CD14-positive monocyte (primary cell): ENCODE measurements around the gene HBZ. TPM values are rescaled to one million over a fixed set of nuclear protein-coding genes. Genes with fewer than 3 reads are reported as not detected.

Experiments used
- DNase-seq, 3 donors: peaks; one replicate each; pipeline ENCODE4 v3.0.0-alpha.2; 2011 to 2022
- H2AFZ ChIP-seq: 2 replicates; pipeline ENCODE4 v1.6.0; 2012; ENCODE audit warnings: mild to moderate bottlenecking, low read depth, low read length, inconsistent platforms; ENCODE audit not compliant: insufficient read depth, poor library complexity, severe bottlenecking
- H3K27ac ChIP-seq, 2 donors: 1 replicate in 1 of 2; 2 replicates in 1 of 2; pipeline ENCODE4 v1.5.1; 2012 to 2013; ENCODE audit warnings: low read length in 2 of 2, control low read depth in 1 of 2, inconsistent platforms in 1 of 2, low read depth in 1 of 2, mild to moderate bottlenecking in 1 of 2
- H3K27me3 ChIP-seq, 2 donors: one replicate each; pipeline versions ENCODE4 v1.6.0 to v1.6.1; 2011 to 2013; ENCODE audit warnings: low read length in 2 of 2; ENCODE audit not compliant: control insufficient read depth in 2 of 2, insufficient read depth in 2 of 2
- H3K36me3 ChIP-seq, 2 donors: replicated peaks in 1 of 2; 1 replicate in 1 of 2; 2 replicates in 1 of 2; pipeline versions ENCODE4 v1.5.1 to v1.6.1; 2012 to 2013; ENCODE audit warnings: low read length in 2 of 2, control low read depth in 1 of 2, inconsistent platforms in 1 of 2, mild to moderate bottlenecking in 1 of 2; ENCODE audit not compliant: insufficient read depth in 2 of 2, control insufficient read depth in 1 of 2
- H3K4me1 ChIP-seq, 2 donors: 1 replicate in 1 of 2; 2 replicates in 1 of 2; pipeline versions ENCODE4 v1.5.1 to v1.6.1; 2012 to 2013; ENCODE audit warnings: low read length in 2 of 2, control low read depth in 1 of 2, inconsistent platforms in 1 of 2, mild to moderate bottlenecking in 1 of 2, moderate library complexity in 1 of 2; ENCODE audit not compliant: insufficient read depth in 2 of 2, control insufficient read depth in 1 of 2
- H3K4me2 ChIP-seq: replicated peaks from 2 replicates; pipeline ENCODE3; 2012; ENCODE audit warnings: low read length, moderate library complexity, mild to moderate bottlenecking; ENCODE audit not compliant: poor library complexity, severe bottlenecking; ENCODE audit errors: extremely low read depth
- H3K4me3 ChIP-seq, 3 experiments: fragments of 200-600 bp in 1 of 3; sonication (generic) in 1 of 3; replicated peaks in 1 of 3; 1 replicate in 2 of 3; 2 replicates in 1 of 3; pipeline ENCODE4 v1.5.1; 2011 to 2013; ENCODE audit warnings: low read length in 3 of 3, mild to moderate bottlenecking in 3 of 3, control low read depth in 2 of 3, low read depth in 2 of 3, inconsistent platforms in 1 of 3, moderate library complexity in 1 of 3
- H3K79me2 ChIP-seq: 2 replicates; pipeline ENCODE4 v1.6.0; 2012; ENCODE audit warnings: mild to moderate bottlenecking, control low read depth, inconsistent platforms, low read length, moderate library complexity; ENCODE audit not compliant: insufficient read depth
- H3K9ac ChIP-seq: 2 replicates; pipeline ENCODE4 v1.6.0; 2017; ENCODE audit warnings: low read length, mild to moderate bottlenecking; ENCODE audit not compliant: insufficient read depth, poor library complexity, severe bottlenecking
- H3K9me3 ChIP-seq, 2 donors: replicated peaks in 1 of 2; 1 replicate in 1 of 2; 2 replicates in 1 of 2; pipeline versions ENCODE4 v1.5.1 to v1.6.1; 2012 to 2013; ENCODE audit warnings: low read length in 2 of 2, control low read depth in 1 of 2; ENCODE audit not compliant: control insufficient read depth in 1 of 2, insufficient read depth in 1 of 2
- H4K20me1 ChIP-seq: 2 replicates; pipeline ENCODE4 v1.6.0; 2012; ENCODE audit warnings: mild to moderate bottlenecking, low read length, control low read depth, moderate library complexity; ENCODE audit not compliant: insufficient read depth
- H3K27ac Mint-ChIP-seq, 7 donors: one replicate each; pipeline ENCODE4 v1.8.0; 2020; ENCODE audit warnings: mild to moderate bottlenecking in 7 of 7, mixed read lengths in 7 of 7, moderate library complexity in 6 of 7, inconsistent platforms in 2 of 7
- H3K27me3 Mint-ChIP-seq, 3 donors: one replicate each; pipeline ENCODE4 v1.8.0; 2021 to 2022; ENCODE audit warnings: low read depth in 3 of 3, mild to moderate bottlenecking in 3 of 3, mixed read lengths in 3 of 3, moderate library complexity in 3 of 3, inconsistent platforms in 1 of 3
- H3K36me3 Mint-ChIP-seq, 2 donors: one replicate each; pipeline ENCODE4 v1.8.0; 2020; ENCODE audit warnings: mixed read lengths in 2 of 2, inconsistent platforms in 1 of 2, mild to moderate bottlenecking in 1 of 2
- H3K4me1 Mint-ChIP-seq: one replicate; pipeline ENCODE4 v1.8.0; 2020; ENCODE audit warnings: mild to moderate bottlenecking, mixed read lengths
- H3K4me3 Mint-ChIP-seq, 2 donors: one replicate each; pipeline ENCODE4 v1.8.0; 2020; ENCODE audit warnings: mild to moderate bottlenecking in 2 of 2, mixed read lengths in 2 of 2, moderate library complexity in 1 of 2
- H3K9me3 Mint-ChIP-seq, 7 donors: one replicate each; pipeline ENCODE4 v1.8.0; 2020 to 2022; ENCODE audit warnings: mixed read lengths in 7 of 7, mild to moderate bottlenecking in 6 of 7, moderate library complexity in 6 of 7, inconsistent platforms in 2 of 7
- WGBS: methylation state at CpG from one replicate; pipeline ENCODE4 v1.1.5; 2013; ENCODE audit warnings: missing lambda C conversion rate; ENCODE audit not compliant: insufficient coverage; 5-methylcytosine and 5-hydroxymethylcytosine counted together
- intact Hi-C, 2 donors: fragments of 100-400 bp; cut with micrococcal nuclease; formaldehyde crosslinking; loops; one replicate each; pipeline versions ENCODE4 v1.15.0 to v1.15.1; 2023
- polyA plus RNA-seq, 3 donors: library from polyadenylated mRNA; depleted of rRNA in 1 of 3; unstranded in 2 of 3; stranded (reverse) in 1 of 3; fragments of 300-500 nt in 2 of 3; fragments of >200 nt in 1 of 3; fragmentation: Illumina TruSeq in 2 of 3; gene quantifications; 1 replicate in 2 of 3; 2 replicates in 1 of 3; pipeline ENCODE4 v1.2.3, GENCODE V29; 2012 to 2021
- TF ChIP-seq, protein P1 (sequence below): fragments of 200-600 bp; IDR thresholded peaks from one replicate; pipeline ENCODE4 v1.8.0; 2022; ENCODE audit warnings: antibody characterized with exemption, mild to moderate bottlenecking

The HBZ gene
- polyA plus RNA-seq, 3 donors: not detected

DNA sequence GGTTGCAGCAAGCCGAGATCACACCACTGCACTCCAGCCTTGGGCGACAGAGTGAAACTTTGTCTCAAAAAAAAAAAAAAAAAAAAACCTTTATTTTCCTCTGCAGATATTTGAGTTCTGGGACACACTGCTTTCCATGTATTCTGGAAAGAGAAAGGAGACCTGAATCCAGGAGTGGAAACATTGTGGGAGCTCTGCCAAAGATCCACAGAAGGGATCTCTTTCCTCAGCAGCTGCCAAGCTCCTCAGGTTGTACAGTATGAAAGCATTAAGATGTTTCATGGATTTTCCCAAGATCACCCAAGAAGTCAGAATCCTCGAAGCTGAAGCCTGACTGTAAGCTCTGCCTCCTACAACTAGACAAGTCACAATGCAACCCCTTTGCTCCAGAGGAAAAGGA, 27.4 kb upstream of the HBZ start:
- Histone ChIP-seq H3K4me3 (no peak overlapping the region), H3K4me2 (no peak overlapping the region), H3K27me3 (no peaks in the 10 kb centered on the region), H2AFZ (no peak overlapping the region), H3K4me1 (no peaks in the 10 kb centered on the region), H3K36me3 (peaks cover 2 to 11% of the 10 kb centered on the region in 2 donors), H3K9me3 (no peaks in the 10 kb centered on the region), H4K20me1 (no peaks in the 10 kb centered on the region), H3K79me2 (no peaks in the 10 kb centered on the region), H3K9ac (no peak overlapping the region), H3K27ac (no peak overlapping the region)
- Mint-ChIP-seq H3K27me3 (no peaks in the 10 kb centered on the region), H3K9me3 (no peaks in the 10 kb centered on the region), H3K4me3 (no peak overlapping the region), H3K36me3 (peaks cover 23 to 35% of the 10 kb centered on the region in 2 donors), H3K27ac (no peak overlapping the region), H3K4me1 (no peaks in the 10 kb centered on the region)
- TF ChIP-seq, protein P1, sequence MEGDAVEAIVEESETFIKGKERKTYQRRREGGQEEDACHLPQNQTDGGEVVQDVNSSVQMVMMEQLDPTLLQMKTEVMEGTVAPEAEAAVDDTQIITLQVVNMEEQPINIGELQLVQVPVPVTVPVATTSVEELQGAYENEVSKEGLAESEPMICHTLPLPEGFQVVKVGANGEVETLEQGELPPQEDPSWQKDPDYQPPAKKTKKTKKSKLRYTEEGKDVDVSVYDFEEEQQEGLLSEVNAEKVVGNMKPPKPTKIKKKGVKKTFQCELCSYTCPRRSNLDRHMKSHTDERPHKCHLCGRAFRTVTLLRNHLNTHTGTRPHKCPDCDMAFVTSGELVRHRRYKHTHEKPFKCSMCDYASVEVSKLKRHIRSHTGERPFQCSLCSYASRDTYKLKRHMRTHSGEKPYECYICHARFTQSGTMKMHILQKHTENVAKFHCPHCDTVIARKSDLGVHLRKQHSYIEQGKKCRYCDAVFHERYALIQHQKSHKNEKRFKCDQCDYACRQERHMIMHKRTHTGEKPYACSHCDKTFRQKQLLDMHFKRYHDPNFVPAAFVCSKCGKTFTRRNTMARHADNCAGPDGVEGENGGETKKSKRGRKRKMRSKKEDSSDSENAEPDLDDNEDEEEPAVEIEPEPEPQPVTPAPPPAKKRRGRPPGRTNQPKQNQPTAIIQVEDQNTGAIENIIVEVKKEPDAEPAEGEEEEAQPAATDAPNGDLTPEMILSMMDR: no peak
- DNase-seq: no peak
- intact Hi-C loops: no loop called here
- WGBS: no CpG with 5 or more reads among the region's 3 CpGs

DNA sequence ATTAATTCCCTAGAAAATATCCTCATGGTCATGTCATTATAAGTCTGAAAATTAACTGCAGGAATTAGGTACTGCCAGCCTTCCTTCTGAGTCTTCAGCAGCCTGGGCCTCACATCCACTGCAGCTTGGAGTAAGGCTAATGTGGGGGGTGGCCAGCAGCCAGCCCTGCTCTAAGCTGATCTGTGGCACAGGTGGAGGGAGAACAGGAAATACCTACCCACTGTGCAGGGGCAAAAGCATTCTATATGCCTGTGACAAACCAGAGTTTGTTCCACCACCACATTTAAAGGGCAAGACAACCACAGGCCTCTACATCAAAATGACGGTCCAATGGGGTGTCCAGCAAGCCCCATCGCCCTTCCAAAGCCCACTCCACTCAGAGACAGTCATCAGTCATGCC, 23.4 kb upstream of the HBZ start:
- H3K4me2 ChIP-seq: no peak overlapping the region
- H3K4me3 ChIP-seq: no peak overlapping the region
- DNase-seq: no peak
- H3K27ac ChIP-seq: no peak overlapping the region
- H3K4me3 Mint-ChIP-seq: no peak overlapping the region
- H3K79me2 ChIP-seq: peaks cover 3% of the 10 kb centered on the region
- 100% methylated on average over 2 of the region's 2 CpGs for WGBS
- no peaks in the 10 kb centered on the region for H3K27me3 ChIP-seq
- H3K27ac Mint-ChIP-seq: no peak overlapping the region
- H3K4me1 Mint-ChIP-seq: no peaks in the 10 kb centered on the region
- H3K4me1 ChIP-seq: no peaks in the 10 kb centered on the region
- TF ChIP-seq, protein P1: no peak
- no peak overlapping the region for H2AFZ ChIP-seq
- H3K36me3 Mint-ChIP-seq: peaks cover 13 to 23% of the 10 kb centered on the region in 2 donors
- H3K9me3 Mint-ChIP-seq: no peaks in the 10 kb centered on the region
- H4K20me1 ChIP-seq: no peaks in the 10 kb centered on the region
- H3K9ac ChIP-seq: no peak overlapping the region
- no peaks in the 10 kb centered on the region for H3K9me3 ChIP-seq
- no peaks in the 10 kb centered on the region for H3K27me3 Mint-ChIP-seq
- H3K36me3 ChIP-seq: peaks cover 0 to 14% of the 10 kb centered on the region in 2 donors
- intact Hi-C loops: no loop called here
